A549 (cell line): ENCODE data around the gene ALPK3. TPM values are rescaled to one million over a fixed set of nuclear protein-coding genes. Genes with fewer than 3 reads are reported as not detected.

Experiments used
- ATAC-seq, 2 experiments: fragments of 200-7000 bp in 1 of 2; fragments of >200 bp in 1 of 2; cut with Nextera tagmentation in 1 of 2; cut with Tn5 transposase in 1 of 2; 3 replicates each; pipeline versions ENCODE4 v1.8.0 to v1.9.1; 2018 to 2020; ENCODE audit warnings: mild to moderate bottlenecking in 1 of 2, moderate library complexity in 1 of 2
- CTCF ChIA-PET: fragments of 300-600 bp; sonication (Branson Sonifier 250); formaldehyde crosslinking; extraction: SDS; loops from one replicate; lab custom pipeline; 2021; ENCODE audit warnings: antibody characterized with exemption, inconsistent platforms; lab: Yijun Ruan, JAX
- POLR2A ChIA-PET: fragments of 350-600 bp; formaldehyde crosslinking; extraction: SDS; loops from one replicate; lab custom pipeline; 2021; ENCODE audit warnings: antibody characterized with exemption, inconsistent platforms; lab: Yijun Ruan, JAX
- DNase-seq, 2 experiments: peaks; one replicate each; pipeline versions ENCODE4 v3.0.0 to v3.0.0-alpha.2; 2011 to 2016; ENCODE audit warnings: low read depth in 1 of 2, low spot score in 1 of 2
- FAIRE-seq: peaks from 2 replicates; lab custom pipeline; 2011; peaks lifted over from hg19 to GRCh38; lab: Jason Lieb, UNC
- H3K27ac ChIP-seq, 2 experiments: fragments of >200 bp; sonication (Bioruptor Twin); formaldehyde crosslinking; 3 replicates each; pipeline ENCODE4 v1.5.1; 2016 to 2017
- H3K4me1 ChIP-seq: fragments of >200 bp; sonication (Bioruptor Twin); formaldehyde crosslinking; 3 replicates; pipeline ENCODE4 v1.6.1; 2016
- H3K4me2 ChIP-seq: fragments of >200 bp; sonication (Bioruptor Twin); formaldehyde crosslinking; 3 replicates; pipeline ENCODE4 v1.6.1; 2016
- H3K4me3 ChIP-seq: fragments of >200 bp; sonication (Bioruptor Twin); formaldehyde crosslinking; 3 replicates; pipeline ENCODE4 v1.5.1; 2016
- H3K9me3 ChIP-seq: fragments of >200 bp; sonication (Bioruptor Twin); formaldehyde crosslinking; 3 replicates; pipeline ENCODE4 v1.6.1; 2016
- BHLHE40 ChIP-seq: IDR thresholded peaks from 2 replicates; pipeline ENCODE4 v1.6.1; 2012; ENCODE audit warnings: low read depth, low read length, inconsistent platforms
- CEBPB ChIP-seq, 2 experiments: fragments of >200 bp in 1 of 2; sonication (Bioruptor Twin) in 1 of 2; formaldehyde crosslinking in 1 of 2; IDR thresholded peaks; 2 replicates each; pipeline ENCODE4 v1.6.1; 2012 to 2016
- CHD2 ChIP-seq: fragments of 150-350 bp; IDR thresholded peaks from 2 replicates; pipeline ENCODE4 v1.6.1; 2014; ENCODE audit warnings: low read length; ENCODE audit not compliant: partially characterized antibody
- EHMT2 ChIP-seq: fragments of 200-600 bp; sonication (generic); IDR thresholded peaks from 2 replicates; pipeline ENCODE4 v1.6.1; 2016; ENCODE audit warnings: antibody characterized with exemption, low read depth, mild to moderate bottlenecking, moderate library complexity
- ESRRA ChIP-seq: fragments of 150-350 bp; IDR thresholded peaks from 2 replicates; pipeline ENCODE4 v1.6.1; 2014; ENCODE audit warnings: mild to moderate bottlenecking, low read length, borderline replicate concordance
- FOSB ChIP-seq: fragments of 250-450 bp; sonication (Bioruptor Pico); IDR thresholded peaks from 2 replicates; pipeline ENCODE4 v1.5.0; 2020; ENCODE audit warnings: mild to moderate bottlenecking, moderate library complexity
- GATA3 ChIP-seq: IDR thresholded peaks from 2 replicates; pipeline ENCODE4 v1.6.1; 2012; ENCODE audit warnings: borderline replicate concordance
- HOXB13 ChIP-seq: fragments of 250-450 bp; sonication (Bioruptor Pico); IDR thresholded peaks from 2 replicates; pipeline ENCODE4 v1.5.0; 2020; ENCODE audit warnings: low read depth, mild to moderate bottlenecking, moderate library complexity
- JUN ChIP-seq, 2 experiments: fragments of >200 bp; sonication (Bioruptor Twin); formaldehyde crosslinking; IDR thresholded peaks; 2 replicates in 1 of 2; 3 replicates in 1 of 2; pipeline ENCODE4 v1.6.1; 2016 to 2017
- KDM5A ChIP-seq: fragments of 200-600 bp; sonication (generic); IDR thresholded peaks from 2 replicates; pipeline ENCODE4 v1.6.1; 2016; ENCODE audit warnings: antibody characterized with exemption, mild to moderate bottlenecking
- NR3C1 ChIP-seq: fragments of >200 bp; sonication (Bioruptor Twin); formaldehyde crosslinking; IDR thresholded peaks from 3 replicates; pipeline ENCODE4 v1.6.1; 2017
- PHF8 ChIP-seq: fragments of 200-600 bp; sonication (generic); IDR thresholded peaks from 2 replicates; pipeline ENCODE4 v1.6.1; 2016; ENCODE audit warnings: low read depth, mild to moderate bottlenecking, antibody characterized with exemption, moderate library complexity, borderline replicate concordance
- RAD21 ChIP-seq, 2 experiments: fragments of >200 bp in 1 of 2; sonication (Bioruptor Twin) in 1 of 2; formaldehyde crosslinking in 1 of 2; IDR thresholded peaks in 1 of 2; conservative IDR thresholded peaks in 1 of 2; 2 replicates in 1 of 2; 3 replicates in 1 of 2; pipeline ENCODE4 v1.6.1; 2012 to 2018; ENCODE audit warnings: inconsistent platforms in 1 of 2
- RCOR1 ChIP-seq: fragments of 150-350 bp; IDR thresholded peaks from 2 replicates; pipeline ENCODE4 v1.6.1; 2014; ENCODE audit warnings: antibody characterized with exemption, low read length, low read depth
- SREBF2 ChIP-seq: fragments of 450-650 bp; IDR thresholded peaks from 2 replicates; pipeline ENCODE4 v1.6.1; 2014; ENCODE audit warnings: mild to moderate bottlenecking, moderate library complexity
- TFCP2L1 ChIP-seq: fragments of 250-450 bp; sonication (Bioruptor Pico); IDR thresholded peaks from 2 replicates; pipeline ENCODE4 v1.5.0; 2021; ENCODE audit warnings: mild to moderate bottlenecking
- TP53 ChIP-seq: fragments of 250-450 bp; sonication (Bioruptor Pico); IDR thresholded peaks from 2 replicates; pipeline ENCODE4 v1.5.0; 2021; ENCODE audit warnings: mild to moderate bottlenecking, moderate library complexity
- WGBS: methylation state at CpG from one replicate; pipeline ENCODE4 v1.1.6; 2017; ENCODE audit errors: missing lambda C conversion rate; 5-methylcytosine and 5-hydroxymethylcytosine counted together
- polyA plus RNA-seq, 4 experiments: library from polyadenylated mRNA; depleted of rRNA in 3 of 4; stranded (reverse); fragments of >200 nt; fragmentation: RNase III in 1 of 4; extraction: RNeasy Plus Mini Kit Qiagen cat#74134 plus additional on column Dnase treatment in 1 of 4; gene quantifications; 2 replicates in 3 of 4; 3 replicates in 1 of 4; pipeline ENCODE4 v1.2.3, GENCODE V29; 2011 to 2017
- TF ChIP-seq, protein P1 (sequence below): fragments of >200 bp; sonication (Bioruptor Twin); formaldehyde crosslinking; IDR thresholded peaks from 3 replicates; pipeline ENCODE4 v1.6.1; 2016
- TF ChIP-seq, protein P2 (sequence below): fragments of 250-450 bp; sonication (Bioruptor Pico); IDR thresholded peaks from 2 replicates; pipeline ENCODE4 v1.5.0; 2021; ENCODE audit warnings: mild to moderate bottlenecking, moderate library complexity, borderline replicate concordance
- TF ChIP-seq, protein P3 (sequence below): fragments of 150-350 bp; IDR thresholded peaks from 2 replicates; pipeline ENCODE4 v1.6.1; 2014; ENCODE audit warnings: low read depth, mild to moderate bottlenecking, low read length
- TF ChIP-seq, protein P4 (sequence below): IDR thresholded peaks from 2 replicates; pipeline ENCODE4 v1.6.1; 2012
- TF ChIP-seq, protein P5 (sequence below): fragments of 450-650 bp; IDR thresholded peaks from 2 replicates; pipeline ENCODE4 v1.6.1; 2014; ENCODE audit warnings: antibody characterized with exemption
- TF ChIP-seq, protein P6 (sequence below): fragments of >200 bp; sonication (Bioruptor Twin); formaldehyde crosslinking; IDR thresholded peaks from 3 replicates; pipeline ENCODE4 v1.5.1; 2016

The ALPK3 gene
- polyA plus RNA-seq, 2 of the 4 experiments (the other 2 are of a cell fraction), result 0.26 to 0.30 TPM

DNA sequence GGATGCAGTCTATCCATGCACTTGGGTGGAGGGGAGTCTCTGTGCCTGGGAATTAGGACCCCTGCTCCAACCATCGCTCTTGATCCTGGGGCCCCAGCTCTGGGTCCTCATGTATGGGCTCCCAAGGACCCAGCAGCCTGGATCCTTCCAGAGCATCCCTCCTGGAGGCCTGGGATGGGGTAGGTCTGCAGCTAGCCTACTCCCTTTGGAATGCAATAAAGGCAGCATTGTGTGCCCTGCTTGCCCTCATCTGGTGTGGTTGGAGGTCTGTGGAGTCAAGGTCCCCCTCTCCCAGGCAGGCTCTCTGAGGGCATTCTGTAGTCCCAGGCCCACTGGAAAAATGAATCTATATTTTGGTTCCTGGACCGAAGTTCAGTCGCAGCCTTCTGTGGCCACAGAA lies 52.4 kb downstream of the ALPK3 start:
- no peak overlapping the region for H3K27ac ChIP-seq
- no peak for DNase-seq
- ATAC-seq, result no peak
- no peaks in the 10 kb centered on the region for H3K9me3 ChIP-seq
- TF ChIP-seq, protein P1, sequence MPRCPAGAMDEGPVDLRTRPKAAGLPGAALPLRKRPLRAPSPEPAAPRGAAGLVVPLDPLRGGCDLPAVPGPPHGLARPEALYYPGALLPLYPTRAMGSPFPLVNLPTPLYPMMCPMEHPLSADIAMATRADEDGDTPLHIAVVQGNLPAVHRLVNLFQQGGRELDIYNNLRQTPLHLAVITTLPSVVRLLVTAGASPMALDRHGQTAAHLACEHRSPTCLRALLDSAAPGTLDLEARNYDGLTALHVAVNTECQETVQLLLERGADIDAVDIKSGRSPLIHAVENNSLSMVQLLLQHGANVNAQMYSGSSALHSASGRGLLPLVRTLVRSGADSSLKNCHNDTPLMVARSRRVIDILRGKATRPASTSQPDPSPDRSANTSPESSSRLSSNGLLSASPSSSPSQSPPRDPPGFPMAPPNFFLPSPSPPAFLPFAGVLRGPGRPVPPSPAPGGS, result no peak
- TF ChIP-seq, protein P2, sequence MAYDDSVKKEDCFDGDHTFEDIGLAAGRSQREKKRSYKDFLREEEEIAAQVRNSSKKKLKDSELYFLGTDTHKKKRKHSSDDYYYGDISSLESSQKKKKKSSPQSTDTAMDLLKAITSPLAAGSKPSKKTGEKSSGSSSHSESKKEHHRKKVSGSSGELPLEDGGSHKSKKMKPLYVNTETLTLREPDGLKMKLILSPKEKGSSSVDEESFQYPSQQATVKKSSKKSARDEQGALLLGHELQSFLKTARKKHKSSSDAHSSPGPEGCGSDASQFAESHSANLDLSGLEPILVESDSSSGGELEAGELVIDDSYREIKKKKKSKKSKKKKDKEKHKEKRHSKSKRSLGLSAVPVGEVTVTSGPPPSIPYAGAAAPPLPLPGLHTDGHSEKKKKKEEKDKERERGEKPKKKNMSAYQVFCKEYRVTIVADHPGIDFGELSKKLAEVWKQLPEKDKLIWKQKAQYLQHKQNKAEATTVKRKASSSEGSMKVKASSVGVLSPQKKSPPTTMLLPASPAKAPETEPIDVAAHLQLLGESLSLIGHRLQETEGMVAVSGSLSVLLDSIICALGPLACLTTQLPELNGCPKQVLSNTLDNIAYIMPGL, result no peak
- TF ChIP-seq KDM5A, result no peak
- TF ChIP-seq JUN (IDR thresholded peaks at IDR 0.05), result no peak
- TF ChIP-seq, protein P3, sequence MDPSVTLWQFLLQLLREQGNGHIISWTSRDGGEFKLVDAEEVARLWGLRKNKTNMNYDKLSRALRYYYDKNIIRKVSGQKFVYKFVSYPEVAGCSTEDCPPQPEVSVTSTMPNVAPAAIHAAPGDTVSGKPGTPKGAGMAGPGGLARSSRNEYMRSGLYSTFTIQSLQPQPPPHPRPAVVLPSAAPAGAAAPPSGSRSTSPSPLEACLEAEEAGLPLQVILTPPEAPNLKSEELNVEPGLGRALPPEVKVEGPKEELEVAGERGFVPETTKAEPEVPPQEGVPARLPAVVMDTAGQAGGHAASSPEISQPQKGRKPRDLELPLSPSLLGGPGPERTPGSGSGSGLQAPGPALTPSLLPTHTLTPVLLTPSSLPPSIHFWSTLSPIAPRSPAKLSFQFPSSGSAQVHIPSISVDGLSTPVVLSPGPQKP, result no peak
- TF ChIP-seq RCOR1, result no peak
- TF ChIP-seq, protein P4, sequence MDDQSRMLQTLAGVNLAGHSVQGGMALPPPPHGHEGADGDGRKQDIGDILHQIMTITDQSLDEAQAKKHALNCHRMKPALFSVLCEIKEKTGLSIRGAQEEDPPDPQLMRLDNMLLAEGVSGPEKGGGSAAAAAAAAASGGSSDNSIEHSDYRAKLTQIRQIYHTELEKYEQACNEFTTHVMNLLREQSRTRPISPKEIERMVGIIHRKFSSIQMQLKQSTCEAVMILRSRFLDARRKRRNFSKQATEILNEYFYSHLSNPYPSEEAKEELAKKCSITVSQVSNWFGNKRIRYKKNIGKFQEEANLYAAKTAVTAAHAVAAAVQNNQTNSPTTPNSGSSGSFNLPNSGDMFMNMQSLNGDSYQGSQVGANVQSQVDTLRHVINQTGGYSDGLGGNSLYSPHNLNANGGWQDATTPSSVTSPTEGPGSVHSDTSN, result no peak
- TF ChIP-seq CEBPB (IDR thresholded peaks at IDR 0.05), result no peak
- no peak for TF ChIP-seq HOXB13 (CRISPR knock-in tag)
- TF ChIP-seq RAD21 (conservative IDR thresholded peaks at IDR 0.05 in 1 of 2, IDR thresholded peaks at IDR 0.05 in 1 of 2), result no peak
- TF ChIP-seq TFCP2L1 (CRISPR knock-in tag), result no peak
- TF ChIP-seq CHD2, result no peak
- TF ChIP-seq, protein P5, sequence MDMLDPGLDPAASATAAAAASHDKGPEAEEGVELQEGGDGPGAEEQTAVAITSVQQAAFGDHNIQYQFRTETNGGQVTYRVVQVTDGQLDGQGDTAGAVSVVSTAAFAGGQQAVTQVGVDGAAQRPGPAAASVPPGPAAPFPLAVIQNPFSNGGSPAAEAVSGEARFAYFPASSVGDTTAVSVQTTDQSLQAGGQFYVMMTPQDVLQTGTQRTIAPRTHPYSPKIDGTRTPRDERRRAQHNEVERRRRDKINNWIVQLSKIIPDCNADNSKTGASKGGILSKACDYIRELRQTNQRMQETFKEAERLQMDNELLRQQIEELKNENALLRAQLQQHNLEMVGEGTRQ, result no peak
- TF ChIP-seq FOSB (CRISPR knock-in tag), result no peak
- no peak for TF ChIP-seq ESRRA
- H3K4me1 ChIP-seq, result no peaks in the 10 kb centered on the region
- ChIA-PET POLR2A (no interaction called here), CTCF (interaction anchor here (1.0 to 2.8 kb wide), 6 partner anchors 15 to 282 kb away, joined by 3 to 12 read pairs (median 4); no protein-coding TSS in a partner anchor)
- H3K4me2 ChIP-seq, result no peak overlapping the region
- no peak for FAIRE-seq
- no peak overlapping the region for H3K4me3 ChIP-seq
- WGBS, result 93% methylated on average over 2 of the region's 3 CpGs

DNA sequence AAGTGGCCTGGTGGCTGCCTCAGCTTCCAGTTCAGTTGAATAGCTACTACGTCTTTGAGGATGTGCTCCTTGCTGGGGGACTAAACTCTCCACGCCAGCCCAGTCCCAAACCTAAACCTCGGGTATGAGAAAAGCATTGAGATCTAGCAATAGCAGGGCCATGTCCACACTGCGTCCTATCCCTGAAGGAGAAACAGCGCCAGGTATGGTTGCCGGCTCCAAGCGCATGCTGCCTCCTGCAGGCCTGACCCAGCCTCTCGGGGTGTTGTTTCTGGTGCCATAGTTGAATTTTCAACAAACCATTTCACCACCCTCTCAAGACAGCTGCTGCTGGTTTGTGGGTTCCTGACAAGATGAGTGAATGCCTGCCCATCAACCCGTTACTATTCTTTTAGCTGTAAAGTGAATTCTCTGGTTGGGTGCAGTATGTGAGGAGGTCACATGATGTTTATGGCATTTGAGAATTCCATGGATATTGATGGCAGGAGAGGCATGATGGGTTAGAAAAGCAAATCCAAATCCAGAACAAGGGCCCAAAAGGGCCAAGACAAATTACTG lies 54.4 kb downstream of the ALPK3 start:
- CTCF ChIA-PET, result interaction anchor here (1.3 to 2.8 kb wide), 7 partner anchors 7 to 172 kb away, joined by 4 to 8 read pairs (median 5); no protein-coding TSS in a partner anchor
- ATAC-seq, result no peak
- TF ChIP-seq, protein P4, result no peak
- TF ChIP-seq, protein P3, result no peak
- TF ChIP-seq KDM5A, result no peak
- TF ChIP-seq, protein P1, result no peak
- TF ChIP-seq RAD21 (conservative IDR thresholded peaks at IDR 0.05 in 1 of 2, IDR thresholded peaks at IDR 0.05 in 1 of 2), result no peak
- TF ChIP-seq TP53, result no peak
- TF ChIP-seq GATA3, result no peak
- TF ChIP-seq, protein P6, sequence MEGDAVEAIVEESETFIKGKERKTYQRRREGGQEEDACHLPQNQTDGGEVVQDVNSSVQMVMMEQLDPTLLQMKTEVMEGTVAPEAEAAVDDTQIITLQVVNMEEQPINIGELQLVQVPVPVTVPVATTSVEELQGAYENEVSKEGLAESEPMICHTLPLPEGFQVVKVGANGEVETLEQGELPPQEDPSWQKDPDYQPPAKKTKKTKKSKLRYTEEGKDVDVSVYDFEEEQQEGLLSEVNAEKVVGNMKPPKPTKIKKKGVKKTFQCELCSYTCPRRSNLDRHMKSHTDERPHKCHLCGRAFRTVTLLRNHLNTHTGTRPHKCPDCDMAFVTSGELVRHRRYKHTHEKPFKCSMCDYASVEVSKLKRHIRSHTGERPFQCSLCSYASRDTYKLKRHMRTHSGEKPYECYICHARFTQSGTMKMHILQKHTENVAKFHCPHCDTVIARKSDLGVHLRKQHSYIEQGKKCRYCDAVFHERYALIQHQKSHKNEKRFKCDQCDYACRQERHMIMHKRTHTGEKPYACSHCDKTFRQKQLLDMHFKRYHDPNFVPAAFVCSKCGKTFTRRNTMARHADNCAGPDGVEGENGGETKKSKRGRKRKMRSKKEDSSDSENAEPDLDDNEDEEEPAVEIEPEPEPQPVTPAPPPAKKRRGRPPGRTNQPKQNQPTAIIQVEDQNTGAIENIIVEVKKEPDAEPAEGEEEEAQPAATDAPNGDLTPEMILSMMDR, result no peak
- no peak for TF ChIP-seq NR3C1
- TF ChIP-seq FOSB (CRISPR knock-in tag), result no peak
- no peak for TF ChIP-seq PHF8
- no peak for TF ChIP-seq BHLHE40
- no peak for TF ChIP-seq SREBF2
- no peak for TF ChIP-seq EHMT2

More for the DNA sequence above, 54.4 kb downstream of the ALPK3 start:
- Histone ChIP-seq H3K9me3 (no peaks in the 10 kb centered on the region), H3K4me3 (no peak overlapping the region), H3K4me2 (no peak overlapping the region), H3K27ac (no peak overlapping the region), H3K4me1 (no peaks in the 10 kb centered on the region)
- POLR2A ChIA-PET, result no interaction called here
- WGBS, result 88% methylated on average over 9 of the region's 9 CpGs
- FAIRE-seq, result no peak
- no peak for DNase-seq
